MCF 10A (cell line): ENCODE results near the gene SH3RF2. TPM values are rescaled to one million over a fixed set of nuclear protein-coding genes. Genes with fewer than 3 reads are reported as not detected.
A peak's percentile ranks its signal among the peaks of the same experiment; 100 is the strongest.

ENCODE experiments used
- BruUV-seq: library from RNA; stranded (reverse); fragments of 400-500 nt; replicated peaks from 2 replicates; lab custom pipeline; 2021; lab: Mats Ljungman, UMichigan
- CTCF ChIA-PET: fragments of 300-600 bp; sonication (Branson Sonifier 250); formaldehyde crosslinking; extraction: SDS; loops from one replicate; lab custom pipeline; 2021; ENCODE audit warnings: antibody characterized with exemption, inconsistent platforms; lab: Yijun Ruan, JAX
- POLR2A ChIA-PET: fragments of 300-600, 350-650 bp; sonication (Branson Sonifier 250); formaldehyde crosslinking; extraction: SDS; loops from one replicate; lab custom pipeline; 2020; ENCODE audit warnings: antibody characterized with exemption, inconsistent platforms; lab: Yijun Ruan, JAX
- DNase-seq: peaks from one replicate; pipeline ENCODE4 v3.0.0-alpha.2; 2018; ENCODE audit not compliant: unreplicated experiment
- H3K27ac Mint-ChIP-seq: one replicate; pipeline ENCODE4 v1.8.0; 2022; ENCODE audit warnings: mild to moderate bottlenecking, low read depth, mixed read lengths; ENCODE audit not compliant: unreplicated experiment
- H3K27me3 Mint-ChIP-seq: one replicate; pipeline ENCODE4 v1.8.0; 2022; ENCODE audit warnings: mixed read lengths; ENCODE audit not compliant: insufficient read depth, unreplicated experiment
- H3K36me3 Mint-ChIP-seq: one replicate; pipeline ENCODE4 v1.8.0; 2022; ENCODE audit warnings: mild to moderate bottlenecking, moderate library complexity, mixed read lengths; ENCODE audit not compliant: insufficient read depth, unreplicated experiment
- H3K4me1 Mint-ChIP-seq: one replicate; pipeline ENCODE4 v1.8.0; 2022; ENCODE audit warnings: mixed read lengths; ENCODE audit not compliant: insufficient read depth, unreplicated experiment
- H3K4me3 Mint-ChIP-seq: one replicate; pipeline ENCODE4 v1.8.0; 2022; ENCODE audit warnings: mild to moderate bottlenecking, moderate library complexity, mixed read lengths; ENCODE audit not compliant: unreplicated experiment
- H3K9me3 Mint-ChIP-seq: one replicate; pipeline ENCODE4 v1.8.0; 2022; ENCODE audit warnings: mixed read lengths; ENCODE audit not compliant: unreplicated experiment
- intact Hi-C: fragments of 100-400 bp; cut with micrococcal nuclease; formaldehyde crosslinking; loops from 2 replicates; pipeline ENCODE4 v1.14.1; 2022
- total RNA-seq: library from RNA; stranded (reverse); gene quantifications from 2 replicates; pipeline ENCODE4 v1.2.3, GENCODE V29; 2022
- TF ChIP-seq, protein P1 (sequence below): fragments of 200-600 bp; IDR thresholded peaks from one replicate; pipeline ENCODE4 v1.8.0; 2022; ENCODE audit warnings: antibody characterized with exemption, mild to moderate bottlenecking; ENCODE audit not compliant: unreplicated experiment

The SH3RF2 gene
- total RNA-seq, 1 experiment from 2014 or later = 29.6 TPM

DNA sequence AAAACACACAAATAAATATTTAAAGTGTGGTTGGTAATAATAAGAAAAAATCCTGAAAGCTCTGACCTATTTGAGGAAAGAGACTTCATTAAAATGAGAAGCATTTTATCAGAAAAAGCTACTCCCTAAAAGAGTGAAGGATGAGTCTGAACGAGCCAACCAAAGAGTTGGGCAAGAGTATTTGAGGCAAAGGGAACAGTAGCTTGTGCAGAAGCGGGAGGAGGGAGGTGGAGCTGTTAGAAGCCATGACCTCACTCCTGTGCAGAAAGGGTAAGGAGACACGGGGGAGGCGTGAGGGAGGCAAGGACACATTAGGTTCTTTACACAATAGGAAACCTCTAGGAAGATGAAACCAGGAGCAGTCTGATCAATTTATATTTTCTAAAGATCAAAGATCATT, 29.4 kb downstream of the SH3RF2 start:
- H3K27me3 Mint-ChIP-seq = no peaks in the 10 kb centered on the region
- H3K4me3 Mint-ChIP-seq = no peak overlapping the region
- POLR2A ChIA-PET = interaction anchor here (0.6 to 1.0 kb wide), 4 partner anchors 10 to 29 kb away, joined by 3 to 4 read pairs (median 3); no protein-coding TSS in a partner anchor
- BruUV-seq = no TSS peak
- peaks cover 28% of the 10 kb centered on the region for H3K36me3 Mint-ChIP-seq
- DNase-seq = peak; percentile 29
- intact Hi-C loops = no loop called here
- TF ChIP-seq, protein P1, sequence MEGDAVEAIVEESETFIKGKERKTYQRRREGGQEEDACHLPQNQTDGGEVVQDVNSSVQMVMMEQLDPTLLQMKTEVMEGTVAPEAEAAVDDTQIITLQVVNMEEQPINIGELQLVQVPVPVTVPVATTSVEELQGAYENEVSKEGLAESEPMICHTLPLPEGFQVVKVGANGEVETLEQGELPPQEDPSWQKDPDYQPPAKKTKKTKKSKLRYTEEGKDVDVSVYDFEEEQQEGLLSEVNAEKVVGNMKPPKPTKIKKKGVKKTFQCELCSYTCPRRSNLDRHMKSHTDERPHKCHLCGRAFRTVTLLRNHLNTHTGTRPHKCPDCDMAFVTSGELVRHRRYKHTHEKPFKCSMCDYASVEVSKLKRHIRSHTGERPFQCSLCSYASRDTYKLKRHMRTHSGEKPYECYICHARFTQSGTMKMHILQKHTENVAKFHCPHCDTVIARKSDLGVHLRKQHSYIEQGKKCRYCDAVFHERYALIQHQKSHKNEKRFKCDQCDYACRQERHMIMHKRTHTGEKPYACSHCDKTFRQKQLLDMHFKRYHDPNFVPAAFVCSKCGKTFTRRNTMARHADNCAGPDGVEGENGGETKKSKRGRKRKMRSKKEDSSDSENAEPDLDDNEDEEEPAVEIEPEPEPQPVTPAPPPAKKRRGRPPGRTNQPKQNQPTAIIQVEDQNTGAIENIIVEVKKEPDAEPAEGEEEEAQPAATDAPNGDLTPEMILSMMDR = no peak
- no peaks in the 10 kb centered on the region for H3K9me3 Mint-ChIP-seq
- peaks cover 34% of the 10 kb centered on the region for H3K4me1 Mint-ChIP-seq
- CTCF ChIA-PET = interaction anchor here (0.6 to 0.7 kb wide), 3 partner anchors 28 to 58 kb away, joined by 3 to 5 read pairs (median 4); no protein-coding TSS in a partner anchor
- no peak overlapping the region for H3K27ac Mint-ChIP-seq

DNA sequence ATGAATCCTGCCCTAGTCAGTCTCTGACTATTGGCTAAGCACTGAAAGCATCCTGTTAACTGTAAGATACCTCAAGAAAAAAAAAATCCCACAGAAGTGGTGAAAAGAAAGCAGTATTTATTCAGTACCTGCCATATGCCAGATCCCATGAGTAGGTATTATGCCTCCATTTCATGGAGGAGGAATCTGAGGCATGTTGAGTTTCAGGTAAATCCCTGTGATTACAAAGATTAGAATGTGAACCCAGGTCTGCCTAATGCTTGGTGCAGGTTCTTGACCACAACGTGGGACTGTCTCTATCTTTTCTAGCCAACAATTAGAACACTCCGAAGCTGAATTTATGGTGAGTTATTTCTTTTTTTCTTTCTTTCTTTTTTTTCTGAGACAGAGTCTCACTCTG, 30.9 kb downstream of the SH3RF2 start:
- POLR2A ChIA-PET = interaction anchor here (0.7 to 1.3 kb wide), 4 partner anchors 17 to 96 kb away, joined by 3 to 5 read pairs (median 3); no protein-coding TSS in a partner anchor
- intact Hi-C loops = no loop called here
- Mint-ChIP-seq H3K4me3 (no peak overlapping the region), H3K9me3 (no peaks in the 10 kb centered on the region), H3K27ac (no peak overlapping the region), H3K4me1 (peaks cover 25% of the 10 kb centered on the region), H3K36me3 (peaks cover 28% of the 10 kb centered on the region), H3K27me3 (no peaks in the 10 kb centered on the region)
- no peak for DNase-seq
- CTCF ChIA-PET = interaction anchor here (0.6 to 0.7 kb wide), 3 partner anchors 21 to 83 kb away, joined by 3 to 5 read pairs (median 4); no protein-coding TSS in a partner anchor
- TF ChIP-seq, protein P1 = no peak
- BruUV-seq = no TSS peak

GRCh38 chr5:145968970-145969713, 32.8 kb downstream of the SH3RF2 start:
- CTCF ChIA-PET = interaction anchor here (0.5 to 0.8 kb wide), 2 partner anchors 10 to 22 kb away, joined by 3 read pairs; no protein-coding TSS in a partner anchor
- TF ChIP-seq, protein P1 = no peak
- Mint-ChIP-seq H3K4me3 (no peak overlapping the region), H3K36me3 (peaks cover 14% of the 10 kb centered on the region), H3K27ac (no peak overlapping the region), H3K9me3 (no peaks in the 10 kb centered on the region), H3K4me1 (peaks cover 34% of the 10 kb centered on the region), H3K27me3 (no peaks in the 10 kb centered on the region)
- intact Hi-C loops = no loop called here
- POLR2A ChIA-PET = interaction anchor here (0.6 to 1.4 kb wide), 3 partner anchors 17 to 1500 kb away, joined by 3 to 5 read pairs (median 4); partner anchors contain the start of gene SH3RF2
- no peak for DNase-seq
- no TSS peak for BruUV-seq

GRCh38 chr5:145969714-145970092, 33.3 kb downstream of the SH3RF2 start:
- intact Hi-C loops = no loop called here
- Mint-ChIP-seq H3K4me3 (no peak overlapping the region), H3K9me3 (no peaks in the 10 kb centered on the region), H3K27ac (no peak overlapping the region), H3K27me3 (no peaks in the 10 kb centered on the region), H3K4me1 (peaks cover 37% of the 10 kb centered on the region), H3K36me3 (peaks cover 8% of the 10 kb centered on the region)
- TF ChIP-seq, protein P1 = no peak
- ChIA-PET POLR2A (interaction anchor here (0.7 to 1.2 kb wide), 2 partner anchors 17 to 290 kb away, joined by 3 to 5 read pairs; no protein-coding TSS in a partner anchor), CTCF (interaction anchor here (0.8 kb wide), 1 partner anchor 22 kb away, joined by 3 read pairs; no protein-coding TSS in a partner anchor)
- DNase-seq = no peak
- BruUV-seq = no TSS peak
